PC-9 (cell line): ENCODE results near the gene KIF5A.

ENCODE experiments used
- CTCF ChIP-seq: fragments of 200-600 bp; sonication (generic); conservative IDR thresholded peaks from 2 replicates; pipeline ENCODE4 v1.6.1; 2017; ENCODE audit warnings: mixed run types, antibody characterized with exemption, mild to moderate bottlenecking, moderate library complexity
- EZH2 ChIP-seq: fragments of 200-600 bp; sonication (generic); IDR thresholded peaks from 2 replicates; pipeline ENCODE4 v1.8.0; 2017; ENCODE audit warnings: antibody characterized with exemption, low read depth

GRCh38 chr12:57534250-57534649 is 15.6 kb upstream of the KIF5A start:
- TF ChIP-seq CTCF (no peak), EZH2 (no peak)
